Stimulated activated naive B cell treated with anti-CD40 and anti-IgM and Interleukin-4, amounts not matched to agents 10 μg/mL and 1 μg/mL and 100 μg/mL, for 72 hours (primary cell): ENCODE measurements around the gene CACNA1B.

Experiments used
- ATAC-seq, 2 donors: fragments of 150-1000 bp; cut with Tn5 transposase; replicated peaks; 2 replicates each; pipeline ENCODE4 v1.10.0; 2021; ENCODE audit warnings: moderate library complexity in 1 of 2
- DNase-seq: peaks from one replicate; pipeline ENCODE4 v3.0.0; 2021
- H3K27ac Mint-ChIP-seq: one replicate; pipeline ENCODE4 v1.8.0; 2022; ENCODE audit warnings: mild to moderate bottlenecking, mixed read lengths
- H3K27me3 Mint-ChIP-seq, 2 donors: one replicate each; pipeline ENCODE4 v1.8.0; 2022; ENCODE audit warnings: mixed read lengths in 2 of 2
- H3K36me3 Mint-ChIP-seq, 2 donors: one replicate each; pipeline ENCODE4 v1.8.0; 2022; ENCODE audit warnings: mixed read lengths in 2 of 2, mild to moderate bottlenecking in 1 of 2
- H3K4me1 Mint-ChIP-seq, 2 donors: one replicate each; pipeline ENCODE4 v1.8.0; 2022; ENCODE audit warnings: mixed read lengths in 2 of 2, mild to moderate bottlenecking in 1 of 2
- H3K4me3 Mint-ChIP-seq, 2 donors: one replicate each; pipeline ENCODE4 v1.8.0; 2022; ENCODE audit warnings: mild to moderate bottlenecking in 2 of 2, mixed read lengths in 2 of 2, moderate library complexity in 1 of 2
- H3K9me3 Mint-ChIP-seq, 2 donors: one replicate each; pipeline ENCODE4 v1.8.0; 2022; ENCODE audit warnings: mixed read lengths in 2 of 2, mild to moderate bottlenecking in 1 of 2

CACNA1B gene

GRCh38 chr9:138058181-138058580 is 180.6 kb downstream of the CACNA1B start:
- no peak for DNase-seq

DNA sequence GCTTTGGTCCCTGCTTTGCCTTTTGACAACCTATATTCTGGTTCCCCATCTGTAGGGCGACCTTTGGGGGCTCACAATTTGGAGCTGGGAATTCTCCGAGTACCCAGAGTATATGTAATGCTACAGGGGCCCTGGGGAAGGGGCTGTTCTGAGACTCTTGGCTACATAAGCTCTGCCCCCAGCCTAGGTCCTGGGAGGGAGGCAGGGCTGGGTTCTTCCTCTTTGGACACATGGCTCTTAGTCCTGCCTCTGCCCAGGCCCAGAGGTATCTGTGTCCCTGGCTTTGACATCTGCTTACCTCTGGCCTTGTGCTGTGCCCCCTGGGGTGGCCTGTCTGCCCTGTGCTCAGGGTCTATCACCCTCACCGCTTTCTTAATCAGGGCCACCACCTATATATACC is 181.6 kb downstream of the CACNA1B start:
- Mint-ChIP-seq H3K36me3 (no peaks in the 10 kb centered on the region), H3K4me3 (no peak overlapping the region), H3K4me1 (peaks cover 0 to 2% of the 10 kb centered on the region in 2 donors)

More at GRCh38 chr9:138058181-138058580, 180.6 kb downstream of the CACNA1B start:
- Mint-ChIP-seq H3K9me3 (peaks cover 0 to 2% of the 10 kb centered on the region in 2 donors), H3K4me1 (peaks cover 2 to 4% of the 10 kb centered on the region in 2 donors), H3K27ac (no peak overlapping the region), H3K27me3 (peaks cover 16 to 36% of the 10 kb centered on the region in 2 donors), H3K36me3 (no peaks in the 10 kb centered on the region), H3K4me3 (no peak overlapping the region)
- ATAC-seq, result no peak

DNA sequence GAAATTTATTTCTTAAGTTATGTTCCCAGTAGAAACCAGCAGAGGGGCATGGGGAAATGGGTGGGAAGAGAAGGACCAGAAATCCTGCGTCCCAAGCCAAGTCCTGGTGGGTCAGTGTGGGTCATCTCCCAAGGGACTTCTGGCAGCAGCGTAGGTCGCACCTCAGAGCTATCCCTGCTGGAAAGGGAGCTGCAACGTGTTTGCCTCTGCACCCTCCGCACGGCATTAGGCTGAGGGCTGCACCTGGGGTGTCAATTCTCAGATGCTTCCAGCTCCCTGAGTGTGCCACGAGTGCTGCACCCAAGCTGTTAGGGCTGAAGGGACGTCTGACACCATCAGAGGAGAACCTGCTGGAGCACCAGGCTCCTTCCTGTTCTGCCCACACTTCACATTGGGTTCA is 182.8 kb downstream of the CACNA1B start:
- Mint-ChIP-seq H3K9me3 (no peaks in the 10 kb centered on the region), H3K4me3 (no peak overlapping the region), H3K27me3 (peaks cover 11 to 32% of the 10 kb centered on the region in 2 donors), H3K27ac (no peak overlapping the region), H3K36me3 (no peaks in the 10 kb centered on the region), H3K4me1 (no peaks in the 10 kb centered on the region)
- DNase-seq (no peak), ATAC-seq (no peak)

More for the DNA sequence above, 181.6 kb downstream of the CACNA1B start:
- Mint-ChIP-seq H3K27me3 (peaks cover 15 to 32% of the 10 kb centered on the region in 2 donors), H3K9me3 (no peaks in the 10 kb centered on the region), H3K27ac (no peak overlapping the region)
- DNase-seq (no peak), ATAC-seq (no peak)

- H3K4me1 Mint-ChIP-seq, result no peaks in the 10 kb centered on the region
- no peaks in the 10 kb centered on the region for H3K36me3 Mint-ChIP-seq
- DNase-seq (no peak), ATAC-seq (no peak)
- H3K27me3 Mint-ChIP-seq, result peaks cover 16 to 33% of the 10 kb centered on the region in 2 donors
- no peak overlapping the region for H3K4me3 Mint-ChIP-seq
- no peak overlapping the region for H3K27ac Mint-ChIP-seq
- H3K9me3 Mint-ChIP-seq, result no peaks in the 10 kb centered on the region
Measured at GRCh38 chr9:138060881-138061280, 183.3 kb downstream of the CACNA1B start.

- DNase-seq (no peak), ATAC-seq (no peak)
- Mint-ChIP-seq H3K4me1 (no peaks in the 10 kb centered on the region), H3K27me3 (peaks cover 17 to 31% of the 10 kb centered on the region in 2 donors), H3K9me3 (no peaks in the 10 kb centered on the region), H3K4me3 (no peak overlapping the region), H3K36me3 (no peaks in the 10 kb centered on the region), H3K27ac (no peak overlapping the region)
Measured at GRCh38 chr9:138061631-138062030, 184.0 kb downstream of the CACNA1B start.

GRCh38 chr9:138062196-138062595 is 184.6 kb downstream of the CACNA1B start:
- Mint-ChIP-seq H3K4me3 (no peak overlapping the region), H3K9me3 (no peaks in the 10 kb centered on the region), H3K27me3 (peaks cover 17 to 31% of the 10 kb centered on the region in 2 donors), H3K27ac (no peak overlapping the region), H3K4me1 (no peaks in the 10 kb centered on the region), H3K36me3 (no peaks in the 10 kb centered on the region)
- DNase-seq (no peak), ATAC-seq (no peak)

- no peak overlapping the region for H3K4me3 Mint-ChIP-seq
- H3K36me3 Mint-ChIP-seq, result no peaks in the 10 kb centered on the region
Measured at GRCh38 chr9:138063033-138063432, 185.5 kb downstream of the CACNA1B start.

DNA sequence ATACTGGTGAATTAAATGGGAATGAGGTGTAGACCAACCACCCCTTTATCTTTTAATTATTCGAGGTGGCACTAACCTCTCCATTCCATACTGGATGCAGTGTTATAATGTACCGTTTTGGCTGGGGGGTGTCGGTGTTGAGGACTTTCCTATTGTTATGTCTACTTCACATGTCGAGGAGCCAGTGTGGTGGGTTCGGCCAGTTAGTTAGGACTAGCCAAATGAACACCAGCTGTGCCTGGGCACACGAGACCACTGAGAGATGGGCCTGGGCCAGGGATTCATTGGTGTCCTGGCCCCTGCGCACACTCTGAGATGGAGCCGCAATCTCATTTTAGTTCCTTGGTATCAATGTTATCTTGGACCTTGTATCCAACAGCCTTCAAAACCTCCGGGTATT is 186.2 kb downstream of the CACNA1B start:
- H3K4me3 Mint-ChIP-seq, result no peak overlapping the region
- DNase-seq (no peak), ATAC-seq (no peak)
- H3K9me3 Mint-ChIP-seq, result no peaks in the 10 kb centered on the region
- peaks cover 19 to 36% of the 10 kb centered on the region in 2 donors for H3K27me3 Mint-ChIP-seq
- H3K36me3 Mint-ChIP-seq, result no peaks in the 10 kb centered on the region
- no peaks in the 10 kb centered on the region for H3K4me1 Mint-ChIP-seq
- H3K27ac Mint-ChIP-seq, result no peak overlapping the region

More at GRCh38 chr9:138063033-138063432, 185.5 kb downstream of the CACNA1B start:
- ATAC-seq, result no peak
- Mint-ChIP-seq H3K27me3 (peaks cover 19 to 34% of the 10 kb centered on the region in 2 donors), H3K27ac (no peak overlapping the region), H3K9me3 (no peaks in the 10 kb centered on the region), H3K4me1 (no peaks in the 10 kb centered on the region)
- no peak for DNase-seq

GRCh38 chr9:138064547-138064946 is 187.0 kb downstream of the CACNA1B start:
- H3K4me1 Mint-ChIP-seq, result no peaks in the 10 kb centered on the region
- no peak for ATAC-seq
- no peaks in the 10 kb centered on the region for H3K36me3 Mint-ChIP-seq
- no peak overlapping the region for H3K27ac Mint-ChIP-seq
- no peak overlapping the region for H3K4me3 Mint-ChIP-seq
- peaks cover 22 to 33% of the 10 kb centered on the region in 2 donors for H3K27me3 Mint-ChIP-seq
- DNase-seq, result no peak
- no peaks in the 10 kb centered on the region for H3K9me3 Mint-ChIP-seq

GRCh38 chr9:138065287-138065686 is 187.7 kb downstream of the CACNA1B start:
- DNase-seq (no peak), ATAC-seq (no peak)
- H3K4me3 Mint-ChIP-seq, result no peak overlapping the region
- no peaks in the 10 kb centered on the region for H3K4me1 Mint-ChIP-seq
- no peaks in the 10 kb centered on the region for H3K9me3 Mint-ChIP-seq
- no peaks in the 10 kb centered on the region for H3K36me3 Mint-ChIP-seq
- no peak overlapping the region for H3K27ac Mint-ChIP-seq
- peaks cover 23 to 32% of the 10 kb centered on the region in 2 donors for H3K27me3 Mint-ChIP-seq

GRCh38 chr9:138066049-138066448 is 188.5 kb downstream of the CACNA1B start:
- no peaks in the 10 kb centered on the region for H3K36me3 Mint-ChIP-seq
- no peaks in the 10 kb centered on the region for H3K9me3 Mint-ChIP-seq
- H3K4me3 Mint-ChIP-seq, result no peak overlapping the region
- H3K4me1 Mint-ChIP-seq, result no peaks in the 10 kb centered on the region
- H3K27me3 Mint-ChIP-seq, result peaks cover 23 to 32% of the 10 kb centered on the region in 2 donors
- ATAC-seq (no peak), DNase-seq (no peak)
- H3K27ac Mint-ChIP-seq, result no peak overlapping the region

DNA sequence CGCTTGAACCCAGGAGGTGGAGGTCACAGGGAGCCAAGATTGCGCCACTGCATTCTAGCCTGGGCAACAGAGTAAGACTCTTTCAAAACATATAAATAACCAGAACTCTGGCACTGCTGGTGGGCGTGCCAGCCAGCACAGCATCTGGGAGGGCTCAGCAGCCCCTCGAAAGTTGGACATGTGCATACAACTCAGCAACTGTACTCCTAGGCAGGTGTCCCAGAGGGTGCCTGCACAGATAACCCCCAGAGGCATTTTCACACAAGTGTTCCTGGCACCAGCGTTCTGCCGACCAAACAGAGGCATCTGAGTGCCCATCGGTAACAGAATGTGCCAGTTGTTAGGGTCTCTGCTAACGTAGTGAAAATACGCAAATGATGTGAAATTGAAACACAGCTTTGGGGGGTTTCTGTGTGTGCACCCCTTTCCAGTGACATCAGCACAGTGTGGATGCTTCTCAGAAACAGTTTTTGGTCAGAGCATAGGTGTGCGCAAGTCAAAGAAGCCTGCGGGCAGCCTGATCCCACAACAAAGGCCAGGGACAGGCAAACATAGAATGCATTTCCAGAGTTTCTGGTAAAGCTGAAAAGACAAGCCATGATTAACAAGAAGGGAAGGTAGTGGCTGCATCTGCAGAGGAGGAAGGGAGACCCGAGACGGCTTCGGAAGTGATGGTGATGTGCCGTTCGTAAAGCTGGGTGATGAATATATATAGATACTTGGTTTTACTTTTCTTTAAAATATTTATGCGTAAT is 190.2 kb downstream of the CACNA1B start:
- ATAC-seq (no peak), DNase-seq (no peak)
- Mint-ChIP-seq H3K4me3 (no peak overlapping the region), H3K27me3 (peaks cover 25 to 46% of the 10 kb centered on the region in 2 donors), H3K4me1 (no peaks in the 10 kb centered on the region), H3K36me3 (no peaks in the 10 kb centered on the region), H3K27ac (no peak overlapping the region), H3K9me3 (no peaks in the 10 kb centered on the region)

- no peaks in the 10 kb centered on the region for H3K9me3 Mint-ChIP-seq
- ATAC-seq, result no peak
- no peak overlapping the region for H3K4me3 Mint-ChIP-seq
- H3K27me3 Mint-ChIP-seq, result peaks cover 30 to 53% of the 10 kb centered on the region in 2 donors
- H3K27ac Mint-ChIP-seq, result no peak overlapping the region
- H3K4me1 Mint-ChIP-seq, result peaks cover 0 to 1% of the 10 kb centered on the region in 2 donors
- no peak for DNase-seq
- H3K36me3 Mint-ChIP-seq, result no peaks in the 10 kb centered on the region
Measured at GRCh38 chr9:138068601-138069035, 191.0 kb downstream of the CACNA1B start.

- ATAC-seq (no peak), DNase-seq (no peak)
- Mint-ChIP-seq H3K4me1 (peaks cover 0 to 1% of the 10 kb centered on the region in 2 donors), H3K4me3 (no peak overlapping the region), H3K27ac (no peak overlapping the region), H3K36me3 (no peaks in the 10 kb centered on the region), H3K27me3 (peaks cover 25 to 51% of the 10 kb centered on the region in 2 donors), H3K9me3 (no peaks in the 10 kb centered on the region)
Measured at GRCh38 chr9:138069731-138070456, 192.3 kb downstream of the CACNA1B start.

- ATAC-seq, result no peak
- Mint-ChIP-seq H3K4me3 (no peak overlapping the region), H3K27ac (no peak overlapping the region), H3K36me3 (no peaks in the 10 kb centered on the region), H3K9me3 (no peaks in the 10 kb centered on the region), H3K4me1 (peaks cover 0 to 1% of the 10 kb centered on the region in 2 donors), H3K27me3 (peaks cover 15 to 42% of the 10 kb centered on the region in 2 donors)
- DNase-seq, result no peak
Measured at GRCh38 chr9:138070815-138071214, 193.2 kb downstream of the CACNA1B start.
